ENCODE measurements around the gene FSIP1.

DNA sequence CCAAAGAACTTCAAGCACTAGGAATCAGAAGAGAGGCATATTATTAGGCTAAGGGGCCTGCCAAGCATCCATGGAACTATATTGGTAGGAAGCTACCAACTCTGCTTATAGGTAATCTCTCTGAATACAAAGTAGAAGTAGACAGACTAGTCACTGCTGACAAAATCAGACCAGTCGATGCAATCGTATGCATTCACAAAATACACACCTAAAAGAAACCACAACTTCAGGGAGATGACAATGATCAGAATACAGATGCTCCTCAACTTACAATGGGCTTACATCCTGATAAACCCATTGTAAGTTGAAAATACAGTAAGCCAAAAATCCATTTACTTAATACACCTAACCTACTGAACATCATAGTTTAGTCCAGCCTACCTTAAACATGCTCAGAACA is 94.7 kb downstream of the FSIP1 start:
- TF ChIP-seq, protein P1, sequence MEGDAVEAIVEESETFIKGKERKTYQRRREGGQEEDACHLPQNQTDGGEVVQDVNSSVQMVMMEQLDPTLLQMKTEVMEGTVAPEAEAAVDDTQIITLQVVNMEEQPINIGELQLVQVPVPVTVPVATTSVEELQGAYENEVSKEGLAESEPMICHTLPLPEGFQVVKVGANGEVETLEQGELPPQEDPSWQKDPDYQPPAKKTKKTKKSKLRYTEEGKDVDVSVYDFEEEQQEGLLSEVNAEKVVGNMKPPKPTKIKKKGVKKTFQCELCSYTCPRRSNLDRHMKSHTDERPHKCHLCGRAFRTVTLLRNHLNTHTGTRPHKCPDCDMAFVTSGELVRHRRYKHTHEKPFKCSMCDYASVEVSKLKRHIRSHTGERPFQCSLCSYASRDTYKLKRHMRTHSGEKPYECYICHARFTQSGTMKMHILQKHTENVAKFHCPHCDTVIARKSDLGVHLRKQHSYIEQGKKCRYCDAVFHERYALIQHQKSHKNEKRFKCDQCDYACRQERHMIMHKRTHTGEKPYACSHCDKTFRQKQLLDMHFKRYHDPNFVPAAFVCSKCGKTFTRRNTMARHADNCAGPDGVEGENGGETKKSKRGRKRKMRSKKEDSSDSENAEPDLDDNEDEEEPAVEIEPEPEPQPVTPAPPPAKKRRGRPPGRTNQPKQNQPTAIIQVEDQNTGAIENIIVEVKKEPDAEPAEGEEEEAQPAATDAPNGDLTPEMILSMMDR (IDR thresholded peaks at IDR 0.05) = no peak
- TF ChIP-seq POLR2AphosphoS5 (IDR thresholded peaks at IDR 0.05) = no peak
- no peak for TF ChIP-seq POLR2A (IDR thresholded peaks at IDR 0.05)
- TF ChIP-seq EP300 (IDR thresholded peaks at IDR 0.05) = no peak

All from gastroesophageal sphincter (tissue), 3 donors.